Activated CD4-positive, alpha-beta T cell treated with anti-CD3 and anti-CD28 coated beads, Interleukin-2, amount 50 U/mL, for 4 hours (primary cell): ENCODE results near the gene PRRC2B.
"Not testable (repeated sequence)": the region's sequence is repeated elsewhere in the genome, so short reads cannot be mapped to it uniquely, and the experiment has no call there.

Source experiments
- DNase-seq, 2 experiments: peaks; one replicate each; pipeline ENCODE4 v3.0.0-alpha.2; 2020

PRRC2B gene

DNA sequence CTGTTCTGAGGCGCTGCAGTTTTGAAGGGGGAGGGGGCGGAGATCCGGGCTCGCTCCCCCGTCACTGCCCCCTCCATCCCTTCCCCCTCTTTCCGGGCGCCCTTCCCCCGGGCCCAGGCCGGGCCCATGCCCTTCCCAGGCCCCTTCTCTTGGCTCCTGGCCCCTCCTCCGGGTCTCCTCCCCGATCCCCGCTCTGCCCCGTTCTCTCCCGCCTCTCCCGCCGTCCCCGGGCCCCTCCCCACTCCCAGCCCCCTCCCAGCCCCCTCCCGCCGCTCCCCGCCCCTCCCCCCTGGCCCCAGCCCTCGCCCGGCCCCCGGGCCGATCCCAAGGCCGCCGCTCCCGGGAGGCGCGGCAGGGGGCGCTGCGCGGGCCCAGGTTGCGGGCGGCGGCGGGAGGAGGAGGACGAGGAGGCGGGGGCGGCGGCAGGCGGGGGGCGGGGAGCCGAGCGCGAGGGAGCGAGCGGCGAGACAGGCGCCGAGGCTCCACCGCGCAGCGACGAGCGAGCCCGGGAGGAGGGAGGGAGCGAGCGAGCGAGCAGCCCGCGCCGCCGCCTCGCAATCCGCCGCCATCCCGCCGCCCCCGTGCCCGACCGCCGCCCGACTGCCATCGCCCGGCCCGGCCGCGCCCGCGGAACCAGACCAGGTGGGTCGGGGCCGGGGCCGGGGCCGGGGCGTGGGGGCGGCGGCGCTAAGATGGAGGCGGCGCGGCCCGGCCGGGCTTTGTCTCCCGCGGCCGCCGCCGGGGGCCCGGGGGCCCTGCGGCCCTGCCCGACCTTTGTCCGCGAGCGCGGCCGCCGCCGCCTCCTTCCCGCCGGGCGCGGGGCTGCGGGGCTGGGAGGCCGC is at the start of gene PRRC2B:
PRRC2B (plus strand) TSS at position 465 of the 842 bp plus-strand sequence. CDS start 36,059 bp downstream, outside the sequence.
- peak; percentile 82 to 84 for DNase-seq

DNA sequence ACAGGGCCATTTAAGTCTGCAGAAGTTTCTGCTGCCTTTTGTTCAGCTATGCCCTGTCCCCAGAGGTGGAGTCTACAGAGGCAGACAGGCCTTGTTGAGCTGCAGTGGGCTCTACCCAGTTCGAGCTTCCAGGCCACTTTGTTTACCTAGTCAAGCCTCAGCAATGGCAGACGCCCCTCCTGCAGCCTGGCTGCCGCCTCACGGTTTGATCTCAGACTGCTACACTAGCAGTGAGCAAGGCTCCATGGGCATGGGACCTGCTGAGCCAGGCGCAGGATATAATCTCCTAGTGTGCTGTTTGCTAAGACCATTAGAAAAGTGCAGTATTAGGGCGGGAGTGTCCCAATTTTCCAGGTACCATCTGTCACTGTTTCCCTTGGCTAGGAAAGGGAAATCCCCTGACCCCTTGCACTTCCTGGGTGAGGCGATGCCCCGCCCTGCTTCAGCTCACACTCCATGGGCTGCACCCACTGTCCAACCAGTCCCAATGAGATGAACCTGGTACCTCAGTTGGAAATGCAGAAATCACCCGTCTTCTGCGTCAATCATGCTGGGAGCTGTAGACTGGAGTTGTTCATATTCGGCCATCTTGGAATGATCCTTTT is 48.9 kb upstream of the PRRC2B start:
- DNase-seq: not testable (repeated sequence)

DNA sequence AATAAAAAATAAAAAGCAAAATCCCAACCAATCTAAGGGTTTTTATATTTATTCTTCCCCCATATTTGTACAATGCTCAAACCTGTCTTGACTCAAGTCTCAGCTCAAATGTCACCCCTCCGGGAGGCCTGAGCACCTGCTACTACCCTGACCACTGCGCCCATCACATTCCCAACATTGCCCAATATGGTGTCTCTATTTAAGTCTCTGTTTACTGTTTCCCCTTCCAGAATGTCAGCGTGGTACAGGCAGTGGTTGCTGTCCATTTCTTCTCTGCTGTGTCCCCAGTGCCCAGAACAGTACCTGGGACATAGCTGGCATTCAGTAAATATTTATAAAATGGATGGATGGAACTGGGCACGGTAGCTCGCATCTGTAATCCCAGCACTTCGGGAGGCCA is 47.3 kb upstream of the PRRC2B start:
- DNase-seq: no peak

DNA sequence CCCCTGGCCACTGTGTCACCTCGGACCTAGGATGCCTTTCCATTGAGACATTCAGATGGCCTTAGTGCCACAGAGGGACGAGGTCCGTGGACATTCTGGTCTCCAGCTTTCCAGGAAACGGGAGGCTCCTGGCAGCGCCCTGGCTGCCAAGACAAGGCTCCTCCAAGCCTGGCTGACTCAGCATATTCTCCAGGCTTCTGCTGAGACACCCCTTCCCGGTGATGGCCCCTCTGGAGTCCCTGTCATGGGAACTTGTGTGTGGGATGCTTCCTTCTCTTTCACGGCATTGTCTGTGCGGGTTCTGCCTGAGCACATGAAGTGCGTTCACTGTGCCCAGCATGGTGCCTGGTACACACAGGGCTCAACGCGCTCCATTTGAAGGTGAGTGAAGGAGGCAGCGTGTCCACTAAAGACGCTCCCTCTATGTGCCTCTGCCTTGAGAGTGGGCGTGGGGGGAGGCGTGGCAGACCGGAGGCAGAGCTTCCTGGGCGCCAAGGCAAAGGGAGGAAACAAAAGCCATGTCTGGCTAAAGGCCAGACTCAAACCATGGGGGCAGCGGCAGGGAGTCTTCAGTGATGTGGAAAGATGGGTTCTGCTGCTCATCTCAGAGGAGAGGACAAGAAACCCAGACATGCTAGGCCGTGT is 46.4 kb upstream of the PRRC2B start:
- no peak for DNase-seq

DNA sequence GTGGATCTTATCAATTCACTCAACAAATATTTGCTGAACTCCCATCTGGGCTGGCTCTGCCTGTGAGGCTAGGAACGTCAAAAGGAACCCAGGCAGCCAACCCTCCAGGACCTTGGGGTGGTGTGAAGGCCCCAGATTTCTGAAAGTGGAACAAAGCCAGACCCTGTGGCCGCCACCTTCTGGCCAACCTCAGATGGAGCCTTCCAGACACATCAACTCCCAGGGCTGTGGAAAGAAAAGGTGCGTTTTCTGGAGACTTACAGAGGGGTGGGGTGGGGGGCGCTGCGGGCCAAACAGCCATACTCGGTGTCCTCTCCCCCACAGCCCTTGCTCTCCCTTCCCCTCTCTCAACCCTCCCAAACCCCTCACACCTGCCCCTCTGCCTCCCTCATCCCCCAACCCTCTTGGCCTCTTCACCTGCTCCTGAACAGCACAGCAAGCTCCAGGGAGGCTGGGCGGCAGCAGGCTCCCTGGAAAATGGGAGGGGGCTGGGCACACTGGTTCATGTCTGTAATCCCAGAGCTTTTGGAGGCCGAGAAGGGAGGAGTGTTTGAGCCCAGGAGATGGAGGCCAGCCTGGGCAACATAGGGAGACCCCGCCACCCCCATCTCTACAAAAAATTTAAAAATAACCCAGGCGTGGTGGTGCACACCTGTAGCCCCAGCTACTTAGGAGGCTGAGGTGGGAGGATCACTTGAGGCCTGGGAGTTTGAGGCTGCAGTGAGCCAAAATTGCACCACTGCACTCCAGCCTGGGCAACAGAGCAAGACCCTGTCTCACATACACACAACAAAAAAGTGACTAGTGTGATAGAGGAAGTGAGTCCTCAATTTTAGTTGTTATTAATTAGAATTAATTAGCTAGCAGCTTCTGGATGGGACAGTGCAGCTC is 45.0 kb upstream of the PRRC2B start:
- no peak for DNase-seq

DNA sequence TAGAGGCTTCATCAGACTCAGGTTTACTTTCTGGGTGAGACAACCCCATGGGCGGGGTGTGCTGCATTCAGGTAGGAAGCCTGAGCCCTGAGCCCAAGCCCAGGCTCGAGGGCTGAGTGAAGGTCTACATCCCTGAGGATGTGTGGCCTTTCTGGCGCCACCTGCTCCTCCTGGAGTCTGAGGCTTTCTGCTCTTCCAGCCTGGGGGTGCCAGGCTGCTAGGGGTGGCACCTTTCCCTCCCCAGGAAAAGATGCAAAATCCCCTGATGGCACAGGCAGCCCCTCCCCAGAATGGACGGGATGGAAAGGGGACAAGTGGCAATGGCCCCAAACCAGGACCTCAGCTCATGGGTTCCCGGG is 44.4 kb upstream of the PRRC2B start:
- no peak for DNase-seq

DNA sequence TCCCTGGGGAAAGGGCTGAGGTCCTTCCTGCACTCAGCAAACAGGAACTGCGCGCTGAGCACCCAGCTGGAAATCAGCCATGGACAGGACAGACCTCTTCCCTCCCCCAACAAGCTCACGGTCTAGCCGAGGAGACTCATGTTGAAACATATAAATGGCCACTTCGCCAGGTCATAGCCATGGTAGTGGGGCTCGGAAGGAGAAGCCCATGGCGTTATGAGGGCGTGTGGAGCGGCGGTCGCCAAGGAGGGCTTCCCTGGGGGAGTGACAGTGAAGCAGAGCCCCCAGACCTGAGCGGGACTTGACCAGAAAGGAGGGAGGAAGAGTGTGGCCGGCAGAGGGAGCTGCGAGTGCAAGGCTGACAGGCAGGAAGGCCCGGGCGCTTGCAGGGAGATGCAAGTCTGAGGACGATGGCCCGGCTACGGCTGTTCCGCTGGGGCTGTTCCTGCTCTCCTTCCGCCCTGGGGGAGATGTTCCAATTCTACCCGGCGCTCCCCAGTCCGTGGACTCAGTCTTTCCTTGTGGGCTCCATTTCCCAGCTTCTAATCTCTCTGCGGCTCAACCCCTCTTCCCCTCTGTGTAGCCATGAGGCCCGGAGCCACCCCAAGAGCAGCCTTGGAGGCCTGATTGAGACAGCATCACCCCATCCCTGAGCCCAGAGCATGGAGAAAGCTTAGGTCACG is 43.9 kb upstream of the PRRC2B start:
- DNase-seq: peak; percentile 83 to 89

DNA sequence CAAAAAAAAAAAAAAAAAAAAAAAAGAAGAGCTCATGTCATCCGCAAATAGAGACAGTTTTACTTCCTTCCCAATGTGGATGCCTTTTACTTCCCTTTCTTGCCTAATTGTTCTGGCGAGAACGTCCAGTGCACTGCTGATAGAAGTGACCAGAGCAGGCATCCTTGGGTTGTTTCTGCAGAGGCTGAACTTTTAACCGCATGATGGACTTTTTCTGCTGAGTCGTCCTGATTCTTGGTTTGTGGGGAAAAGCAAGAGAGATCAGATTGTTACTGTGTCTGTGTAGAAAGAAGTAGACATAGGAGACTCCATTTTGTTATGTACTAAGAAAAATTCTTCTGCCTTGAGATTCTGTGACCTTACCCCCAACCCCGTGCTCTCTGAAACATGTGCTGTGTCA is 37.4 kb upstream of the PRRC2B start:
- DNase-seq: not testable (repeated sequence)

DNA sequence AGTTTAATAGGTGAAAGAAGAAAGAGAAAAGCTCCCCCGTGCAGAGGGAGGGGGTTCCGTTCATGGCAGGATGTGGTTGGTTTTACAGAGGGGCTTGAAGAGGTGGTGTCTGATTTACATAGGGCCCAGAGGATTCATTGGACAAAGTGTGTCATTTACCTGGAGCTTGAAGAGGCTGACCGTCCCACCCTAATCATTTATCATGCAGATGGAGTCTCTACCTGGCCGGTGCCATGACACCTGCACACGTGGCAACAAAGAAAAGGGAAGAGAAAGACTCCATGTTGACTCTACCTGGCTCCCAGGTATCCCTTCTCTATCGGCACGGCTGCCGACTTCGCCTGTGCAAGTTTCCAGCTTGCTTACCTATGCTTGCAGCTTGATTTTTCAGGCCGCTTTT is 35.3 kb upstream of the PRRC2B start:
- DNase-seq: no peak

DNA sequence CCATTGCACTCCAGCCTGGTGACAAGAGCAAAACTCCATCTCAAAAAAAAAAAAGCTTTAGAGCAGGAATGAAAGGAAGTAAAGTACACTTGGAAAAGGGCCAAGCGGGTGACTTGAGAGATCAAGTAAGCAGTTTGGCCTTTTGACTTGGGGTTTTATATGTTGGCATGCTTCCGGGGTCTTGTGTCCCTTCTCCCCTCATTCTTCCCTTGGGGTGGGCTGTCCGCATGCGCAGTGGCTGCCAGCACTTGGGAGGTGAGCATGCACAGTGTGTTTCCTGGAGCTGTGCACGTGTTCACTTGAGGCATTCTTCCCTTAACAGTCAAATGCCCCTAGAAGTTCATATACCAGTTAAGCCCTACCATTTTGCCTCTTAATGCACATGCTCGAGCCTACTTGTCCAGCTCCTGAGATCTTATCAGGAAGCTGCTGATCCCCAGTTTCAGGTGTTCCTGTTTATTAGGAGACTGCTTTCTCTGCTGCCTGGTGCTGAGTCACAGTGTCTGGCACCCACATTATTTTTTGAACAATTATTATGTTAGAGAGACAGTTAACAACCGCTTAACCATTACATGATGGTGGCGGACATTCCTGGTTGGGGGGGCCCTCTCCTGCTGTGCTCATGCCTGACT is 32.6 kb upstream of the PRRC2B start:
- DNase-seq: no peak

DNA sequence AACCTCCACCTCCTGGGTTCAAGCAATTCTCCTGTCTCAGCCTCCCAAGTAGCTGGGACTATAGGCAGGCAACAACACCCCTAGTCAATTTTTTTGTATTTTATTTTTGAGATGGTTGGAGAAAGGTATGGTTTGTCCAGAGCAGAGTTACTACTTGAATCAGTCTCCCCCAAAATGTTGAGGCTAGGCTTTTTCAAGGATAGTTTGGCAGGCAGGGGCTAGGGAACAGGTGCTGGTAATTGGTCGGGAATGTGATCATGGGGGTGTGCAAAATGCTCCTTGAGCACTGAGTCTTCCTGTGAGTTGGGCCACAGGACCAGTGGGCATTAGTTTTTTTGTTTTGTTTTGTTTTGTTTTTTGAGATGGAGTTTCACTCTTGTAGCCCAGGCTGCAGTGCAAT is 28.3 kb upstream of the PRRC2B start:
- DNase-seq: no peak

DNA sequence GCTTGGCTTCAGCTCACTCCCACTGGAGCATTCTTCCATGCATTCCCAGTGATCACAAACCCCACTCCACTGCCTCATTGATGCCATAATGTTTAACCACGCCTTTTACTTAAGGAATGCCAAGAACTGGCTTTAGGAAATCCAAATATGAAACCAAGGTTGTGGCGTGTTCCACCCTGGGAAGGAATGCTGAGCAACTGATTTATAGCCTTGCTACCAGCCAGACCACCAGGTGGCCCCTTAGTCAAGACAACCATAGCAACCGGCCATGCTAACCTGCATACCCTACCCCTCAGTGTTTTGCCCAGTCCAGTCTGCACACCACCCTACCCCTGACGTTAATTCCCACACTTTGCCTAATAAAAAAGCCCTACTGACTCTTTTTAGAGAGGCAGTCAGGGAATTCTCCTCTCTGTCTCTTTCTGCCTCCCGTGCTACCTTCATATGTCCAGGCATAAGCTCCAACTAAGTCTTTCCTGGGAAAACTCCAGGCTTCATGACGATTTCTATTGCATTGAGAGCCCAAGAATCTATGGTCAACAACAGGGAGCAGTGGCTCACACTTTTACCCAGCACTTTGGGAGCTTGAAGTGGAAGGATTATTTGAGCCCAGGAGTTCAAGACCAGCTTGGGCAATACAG is 27.0 kb upstream of the PRRC2B start:
- no peak for DNase-seq

DNA sequence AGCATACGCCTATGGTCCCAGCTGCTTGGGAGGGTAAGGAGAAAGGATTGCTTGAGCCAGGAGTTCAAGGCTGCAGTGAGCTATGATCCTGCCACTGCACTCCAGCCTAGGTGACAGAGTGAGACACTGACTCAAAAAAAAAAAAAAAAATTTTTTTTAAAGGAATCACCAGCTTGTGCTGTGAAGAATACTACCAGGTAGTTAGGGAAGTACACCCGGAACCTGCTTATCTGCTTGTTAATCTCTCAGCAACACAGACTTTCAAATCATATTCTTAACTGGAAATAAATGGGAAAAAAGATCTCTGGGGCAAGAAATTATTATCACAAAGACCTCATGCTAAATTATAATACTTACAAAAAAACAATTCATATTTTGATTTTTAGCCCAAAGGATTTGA is 26.4 kb upstream of the PRRC2B start:
- DNase-seq: no peak

DNA sequence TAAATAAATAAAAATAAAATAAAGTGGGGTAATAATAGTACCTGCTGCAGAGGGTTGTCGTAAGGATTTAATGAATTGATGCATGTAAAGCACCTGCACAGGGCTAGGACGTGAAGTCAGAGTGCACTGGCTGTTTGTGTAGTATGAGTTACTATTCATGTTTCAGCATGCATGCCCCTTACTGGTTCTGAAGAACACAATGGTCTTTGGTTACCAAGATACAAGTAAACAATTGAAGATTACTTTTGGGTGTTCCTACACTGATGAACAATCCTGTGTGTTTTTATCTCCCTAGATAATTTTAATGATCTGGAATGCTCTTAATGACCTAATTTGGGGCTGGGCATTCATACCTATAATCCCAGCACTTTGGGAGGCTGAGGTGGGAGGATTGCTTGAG is 23.2 kb upstream of the PRRC2B start:
- DNase-seq: no peak

DNA sequence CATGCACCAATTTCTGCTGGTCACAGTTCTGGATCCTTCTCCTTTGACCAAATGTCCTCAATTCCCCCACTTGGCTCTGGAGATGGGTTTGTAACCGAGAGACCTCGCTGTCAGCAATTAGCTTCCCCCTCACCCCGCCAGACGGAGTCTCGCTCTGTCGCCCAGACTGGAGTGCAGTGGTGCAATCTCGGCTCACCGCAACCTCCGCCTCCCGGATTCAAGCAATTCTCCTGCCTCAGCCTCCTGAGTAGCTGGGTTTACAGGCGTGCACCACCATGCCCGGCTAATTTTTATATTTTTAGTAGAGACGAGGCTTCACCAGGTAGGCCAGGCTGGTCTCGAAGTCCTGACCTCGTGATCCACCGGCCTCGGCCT is 21.3 kb upstream of the PRRC2B start:
- DNase-seq: not testable (repeated sequence)

DNA sequence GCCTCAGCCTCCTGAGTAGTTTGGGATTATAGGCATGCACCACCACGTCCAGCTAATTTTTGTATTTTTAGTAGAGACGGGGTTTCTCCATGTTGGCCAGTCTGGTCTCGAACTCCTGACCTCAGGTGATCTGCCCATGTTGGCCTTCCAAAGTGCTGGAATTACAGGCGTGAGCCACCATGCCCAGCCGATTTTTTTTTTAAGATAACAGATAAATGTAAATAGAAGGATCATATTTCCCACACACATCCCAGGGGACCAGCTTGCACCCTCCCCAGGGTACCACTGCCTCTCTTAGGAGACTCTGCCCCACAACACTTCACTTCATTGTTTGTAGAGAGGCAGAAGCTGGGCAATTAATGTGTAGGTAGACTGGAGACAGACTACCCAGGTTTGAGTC is 19.2 kb upstream of the PRRC2B start:
- DNase-seq: not testable (repeated sequence)

DNA sequence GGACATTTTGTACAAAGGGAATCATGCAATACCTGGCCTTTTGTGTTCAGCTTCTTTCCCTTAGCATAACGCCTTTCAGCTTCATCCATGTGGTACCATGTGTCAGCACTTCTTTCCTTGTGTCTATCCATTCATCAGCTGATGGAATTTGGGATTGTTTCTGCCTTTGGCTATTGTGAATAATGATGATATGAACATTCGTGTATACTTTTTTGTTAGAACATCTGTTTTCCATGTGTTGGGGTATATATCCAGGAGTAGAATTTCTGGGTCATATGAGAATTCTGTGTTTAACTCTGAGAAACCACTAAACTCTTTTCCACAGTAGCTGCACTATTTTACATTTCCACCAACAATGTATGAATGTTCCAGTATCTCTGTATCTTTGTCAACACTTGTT is 14.8 kb upstream of the PRRC2B start:
- DNase-seq: no peak

DNA sequence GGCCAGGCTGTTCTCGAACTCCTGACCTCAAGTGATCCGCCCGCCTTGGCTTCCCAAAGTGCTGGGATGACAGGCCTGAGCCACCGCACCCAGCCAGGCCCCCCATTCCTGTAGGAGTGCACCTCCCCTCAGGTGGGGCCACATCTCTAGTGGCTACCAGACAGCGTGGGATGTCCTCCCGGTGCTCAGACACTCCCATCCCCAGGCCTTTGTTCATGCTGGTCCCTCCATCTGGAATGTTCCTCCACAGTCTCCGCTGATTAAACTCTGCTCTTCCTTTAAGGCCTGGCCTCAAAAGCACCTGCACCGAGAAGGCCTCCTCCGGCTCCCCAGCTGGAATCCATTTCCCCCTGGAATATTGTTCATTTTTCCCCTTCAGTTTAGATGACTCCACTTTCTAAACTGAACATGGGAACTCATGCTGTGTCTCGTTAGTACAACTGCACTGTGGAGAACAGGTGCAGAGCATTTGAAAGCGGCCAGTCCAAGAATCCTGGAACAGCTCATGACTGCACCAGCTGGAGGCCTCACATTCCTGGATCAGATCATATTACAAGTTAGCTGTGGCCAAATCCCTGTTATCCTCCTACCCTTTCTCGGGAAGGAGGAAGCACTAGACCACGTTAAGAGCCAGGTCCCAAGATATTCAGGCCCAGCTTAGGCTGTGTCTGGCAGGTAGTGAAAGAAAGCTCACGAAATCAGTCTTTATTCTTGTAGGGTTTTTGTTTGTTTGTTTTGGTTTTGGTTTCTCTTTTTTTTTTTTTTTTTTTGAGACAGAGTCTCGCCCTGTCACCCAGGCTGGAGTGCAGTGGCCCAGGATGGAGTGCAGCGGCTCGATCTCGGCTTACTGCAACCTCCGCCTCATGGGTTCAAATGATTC is 10.8 kb upstream of the PRRC2B start:
- DNase-seq: no peak

DNA sequence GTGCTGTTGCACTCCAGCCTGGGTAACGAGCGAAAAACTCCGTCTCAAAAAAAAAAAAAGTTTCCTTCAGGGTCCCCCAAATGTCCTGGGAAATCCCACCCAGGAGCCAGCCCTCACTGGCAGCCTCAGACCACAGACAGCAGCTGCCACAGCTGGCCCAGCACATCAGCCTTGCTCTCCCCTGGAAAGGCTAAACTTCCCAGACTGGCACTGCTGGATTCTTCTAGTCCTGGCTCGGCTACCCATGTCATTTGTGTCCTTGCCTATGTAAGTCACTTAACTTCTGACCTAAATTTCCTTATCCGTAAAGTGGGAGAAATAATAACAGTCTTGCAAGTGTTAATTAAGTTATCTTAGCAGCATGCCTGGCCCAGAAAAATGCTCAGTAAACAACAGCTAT is 8.6 kb upstream of the PRRC2B start:
- DNase-seq: no peak

DNA sequence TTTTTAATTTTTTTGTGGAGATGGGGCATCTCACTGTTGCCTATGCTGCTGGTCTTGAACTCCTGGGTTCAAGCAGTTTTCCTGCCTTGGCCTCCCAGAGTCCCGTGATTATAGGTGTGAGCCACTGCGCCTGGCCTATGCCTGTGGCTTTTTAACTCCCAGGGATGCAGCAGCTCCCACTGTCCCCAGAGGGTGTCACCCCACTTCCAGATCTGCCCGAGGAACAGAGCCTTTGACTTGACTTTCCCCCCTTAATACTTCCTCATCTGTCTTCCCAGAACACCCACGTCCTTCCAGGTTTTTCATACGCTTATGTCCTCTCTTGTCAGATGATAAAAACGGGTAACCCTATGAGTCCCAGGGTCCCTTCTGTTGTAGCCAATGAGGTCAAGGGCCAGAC is 7.6 kb upstream of the PRRC2B start:
- no peak for DNase-seq

DNA sequence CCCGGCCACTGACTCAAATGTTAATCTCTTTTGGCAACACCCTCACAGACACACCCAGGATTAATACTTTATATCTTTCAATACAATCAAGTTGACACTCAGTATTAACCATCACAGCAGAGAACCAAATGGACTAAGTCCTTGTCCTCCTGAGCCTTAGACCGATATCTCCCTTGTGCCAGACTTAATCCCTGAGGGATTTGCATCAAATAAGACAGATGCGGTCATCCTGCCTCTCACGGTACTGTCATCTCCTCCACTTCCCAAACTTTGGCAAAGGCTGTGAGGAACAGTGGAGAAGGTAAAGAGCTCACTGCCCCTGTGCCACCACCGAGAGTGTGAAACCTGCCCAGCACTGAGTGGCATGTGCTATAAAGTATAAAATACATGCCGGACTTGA is 6.5 kb upstream of the PRRC2B start:
- no peak for DNase-seq
